GM19238 (cell line): Measurements from ENCODE around the gene C11orf58.

ENCODE experiments used
- DNase-seq: peaks from one replicate; pipeline ENCODE4 v3.0.0; 2011; ENCODE audit warnings: low spot score; ENCODE audit not compliant: insufficient read length

The C11orf58 gene

DNA sequence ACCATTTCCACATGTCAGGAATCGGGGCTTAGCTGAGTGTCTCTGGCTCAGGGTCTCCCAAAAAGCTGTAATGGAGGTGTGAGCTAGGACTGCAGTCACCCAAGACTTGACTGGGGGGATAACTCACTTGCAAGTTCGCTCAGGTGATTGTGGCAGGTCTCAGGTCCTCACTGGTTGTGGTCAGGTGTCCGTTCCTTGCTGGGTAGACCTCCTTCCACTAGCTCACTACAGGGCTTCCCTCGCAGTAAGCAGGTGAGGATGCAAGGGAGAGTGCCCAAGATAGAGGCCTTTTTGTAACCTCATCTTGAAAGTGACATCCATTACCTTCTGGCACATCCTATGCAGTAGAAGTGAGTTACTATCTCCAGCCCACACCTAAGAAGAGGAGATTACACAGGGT is 29.5 kb downstream of the C11orf58 start:
- DNase-seq: no peak

DNA sequence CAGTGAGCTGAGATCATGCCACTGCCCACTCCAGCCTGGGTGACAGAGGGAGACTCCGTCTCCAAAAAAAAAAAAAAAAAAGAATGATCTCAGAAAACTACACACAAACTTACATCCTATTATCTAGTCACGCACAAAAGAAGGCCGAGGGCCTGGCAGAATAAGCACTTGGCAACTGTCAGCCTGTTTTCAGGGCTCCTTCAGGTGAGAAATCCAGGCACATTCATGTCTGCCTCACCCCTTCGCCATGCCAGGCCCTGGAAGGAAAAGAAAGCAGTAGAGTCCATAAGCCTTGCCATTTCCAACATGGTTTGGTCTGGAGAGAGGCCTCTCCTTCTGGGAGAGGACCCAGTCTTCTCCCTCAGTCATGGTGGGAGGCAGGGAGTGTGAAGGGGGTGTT is 30.9 kb downstream of the C11orf58 start:
- no peak for DNase-seq

DNA sequence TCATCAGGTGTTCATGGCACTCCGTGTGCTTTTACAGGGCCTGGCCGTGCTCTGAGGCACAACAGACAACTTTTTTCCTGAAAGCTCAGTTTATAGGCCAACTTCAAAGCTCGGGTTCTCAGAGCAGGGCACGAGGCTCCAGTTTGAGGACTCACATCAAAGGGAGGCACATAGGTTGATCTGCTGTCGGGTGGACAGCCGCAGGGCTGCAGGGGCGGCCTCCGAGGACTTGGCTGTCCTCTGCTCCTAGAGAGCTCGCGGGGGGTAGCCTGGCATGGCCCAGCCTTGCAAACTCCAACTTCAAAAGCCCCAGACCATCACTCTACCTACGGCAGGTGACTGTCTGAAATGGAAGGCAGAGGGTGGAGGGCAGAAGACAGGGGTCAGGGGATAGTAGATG is 31.6 kb downstream of the C11orf58 start:
- no peak for DNase-seq

DNA sequence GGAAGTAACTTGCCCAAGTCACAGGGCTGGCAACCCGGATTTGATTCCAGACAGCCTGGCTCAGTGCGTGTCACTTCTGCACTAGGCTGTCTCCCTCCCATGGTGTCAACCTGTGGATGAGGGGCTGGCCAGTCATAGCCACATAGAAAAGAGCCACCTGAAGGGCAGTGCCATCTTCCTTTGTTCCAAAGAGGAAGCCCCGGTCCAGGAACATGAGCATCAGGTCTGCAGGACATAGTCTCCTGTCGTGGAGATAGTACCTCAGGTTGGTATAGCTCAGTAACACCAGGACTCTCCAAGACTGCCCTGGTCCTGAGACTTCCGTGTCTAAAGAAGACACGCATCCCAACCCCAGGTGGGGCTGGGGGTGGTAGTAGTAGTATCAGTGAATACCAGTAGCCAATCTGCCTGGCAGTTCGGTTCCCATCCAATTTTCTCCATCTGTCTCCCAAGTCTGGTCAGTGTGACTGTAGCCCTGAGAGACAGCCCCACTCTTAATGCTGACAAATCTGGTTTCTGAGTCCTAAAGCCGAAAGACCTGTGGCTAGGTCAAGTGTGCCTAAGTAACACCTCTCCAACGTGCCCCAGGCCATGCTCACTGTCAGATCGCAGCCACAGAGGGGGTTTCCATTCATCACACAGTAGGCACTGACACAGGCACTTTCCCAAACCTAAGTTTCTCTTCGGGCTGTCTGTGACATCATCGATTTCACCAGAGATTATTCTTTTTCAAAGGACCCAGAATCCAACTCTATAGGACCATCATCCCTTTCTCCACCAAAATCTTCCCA is 33.1 kb downstream of the C11orf58 start:
- DNase-seq: no peak

- no peak for DNase-seq
Observed at GRCh38 chr11:16772141-16772512, 33.7 kb downstream of the C11orf58 start.

GRCh38 chr11:16773981-16774935 is 35.8 kb downstream of the C11orf58 start:
- no peak for DNase-seq

DNA sequence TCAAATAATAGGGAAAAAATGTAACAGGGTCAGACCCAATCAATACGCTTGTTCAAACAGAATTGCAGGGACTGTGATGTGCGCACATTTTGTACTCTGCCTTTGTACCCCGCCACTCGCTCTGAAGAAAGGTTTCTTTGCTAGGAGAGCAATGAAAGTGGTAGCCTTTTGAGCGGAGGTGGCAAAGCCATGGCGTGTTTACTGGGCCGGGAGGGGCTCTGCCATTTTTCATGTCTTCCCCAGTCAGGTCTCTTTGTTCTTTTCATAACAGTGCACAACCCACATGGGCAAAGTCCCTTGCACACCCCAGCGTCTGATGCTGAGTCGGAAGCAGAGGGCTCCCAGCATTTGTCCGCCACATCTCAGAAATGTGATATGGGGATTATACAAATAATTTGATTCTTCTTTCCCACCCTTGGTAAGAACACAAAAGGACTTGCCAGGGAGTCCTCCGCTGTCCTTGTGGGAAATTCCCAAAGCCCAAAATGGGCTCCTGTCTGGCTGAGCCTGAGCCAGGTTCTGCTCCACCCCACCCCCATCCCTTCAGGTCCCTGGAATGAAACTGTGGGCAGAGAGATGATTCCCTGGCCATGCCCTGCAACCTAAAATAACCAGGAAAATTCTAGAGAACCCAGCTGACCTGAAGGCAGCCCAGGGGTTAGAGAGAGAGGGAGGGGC is 36.6 kb downstream of the C11orf58 start:
- DNase-seq: no peak

DNA sequence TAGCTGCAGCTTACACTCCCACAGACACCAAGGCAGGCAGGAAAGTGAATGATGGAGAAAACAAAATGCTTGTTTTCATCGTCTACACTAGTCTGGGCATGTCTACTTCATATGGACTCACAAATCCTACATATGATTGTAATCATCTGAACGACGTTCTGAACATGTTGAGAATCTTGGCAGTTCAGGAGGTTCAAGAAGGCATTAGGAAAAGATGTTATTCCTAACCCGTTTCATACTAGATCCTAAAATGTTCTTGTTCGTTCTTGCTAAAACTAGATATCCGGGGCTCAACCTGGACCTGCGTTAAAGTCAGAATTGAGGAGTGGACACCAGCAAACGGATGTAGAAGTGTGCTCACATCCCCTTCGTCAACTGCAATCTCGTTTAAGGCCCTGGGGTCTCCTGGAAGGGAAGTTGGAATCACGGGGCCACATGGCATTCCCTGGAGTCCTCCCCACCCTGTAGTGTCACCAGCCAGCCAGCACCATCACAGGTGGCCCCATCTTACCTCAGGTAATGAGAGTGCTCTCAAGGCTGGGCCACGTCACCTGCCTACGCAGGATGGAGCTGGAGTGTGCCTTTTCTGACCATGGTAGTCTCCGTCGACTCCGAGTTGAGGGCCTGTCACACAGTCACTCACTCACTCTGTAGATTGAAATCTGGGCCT is 37.3 kb downstream of the C11orf58 start:
- DNase-seq: no peak

- DNase-seq: no peak
Observed at GRCh38 chr11:16776711-16777612, 38.5 kb downstream of the C11orf58 start.

DNA sequence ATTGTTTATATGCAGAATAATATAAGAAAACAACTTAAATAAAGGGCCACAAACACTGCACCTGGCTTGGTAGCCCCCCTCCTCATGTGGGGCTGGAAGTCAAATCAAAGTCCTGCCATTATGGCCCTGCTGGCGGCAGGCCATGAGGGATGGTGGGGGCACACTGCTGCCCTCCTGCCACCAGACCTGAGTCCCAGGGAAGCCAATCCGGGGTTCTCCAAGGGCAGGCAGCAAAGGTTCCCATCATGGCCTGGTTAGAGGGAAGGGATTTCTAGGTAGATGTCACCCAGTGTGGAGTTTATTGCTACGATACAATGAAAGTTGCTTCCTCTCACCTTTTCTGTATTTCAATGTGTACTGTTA is 39.1 kb downstream of the C11orf58 start:
- DNase-seq: no peak

DNA sequence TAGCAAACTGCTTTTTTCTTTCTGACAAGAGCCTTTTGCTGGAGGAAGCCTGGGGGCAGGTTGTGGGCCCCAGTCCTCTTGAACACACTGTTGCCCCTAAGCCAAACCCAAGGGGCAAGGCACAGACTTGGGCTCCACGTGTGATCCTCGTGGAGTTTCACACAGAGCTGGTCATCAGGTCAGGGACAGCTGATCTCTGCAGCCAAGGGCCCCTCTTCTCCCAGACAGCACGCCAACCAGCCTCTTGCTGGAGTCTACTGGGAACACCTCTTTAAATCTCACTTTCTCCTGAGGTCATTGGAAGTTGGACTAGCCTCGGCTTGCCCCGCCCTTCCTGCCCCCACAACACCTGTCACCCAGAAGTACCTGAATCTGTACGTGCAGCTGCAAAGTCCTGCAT is 39.8 kb downstream of the C11orf58 start:
- no peak for DNase-seq

DNA sequence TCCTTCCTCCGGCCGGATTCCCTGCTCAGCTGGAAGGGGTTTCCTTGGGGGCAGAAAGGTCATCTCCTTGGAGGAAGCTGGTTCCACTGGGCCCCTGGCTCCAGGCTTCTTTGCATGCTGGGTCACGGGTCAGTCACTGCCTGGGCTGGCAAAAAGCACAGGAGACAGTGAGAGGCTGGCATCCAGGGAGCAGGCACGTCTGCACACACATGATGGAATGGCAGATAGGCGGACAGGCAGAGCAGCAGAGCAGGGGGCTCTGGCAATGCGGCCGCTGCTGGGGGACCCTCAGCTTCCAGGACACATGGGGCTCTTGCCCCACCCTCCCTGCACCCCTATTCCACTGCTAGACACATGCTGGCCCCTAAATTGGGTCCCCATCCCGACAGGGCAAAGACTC is 40.4 kb downstream of the C11orf58 start:
- DNase-seq: no peak

- no peak for DNase-seq
Observed at GRCh38 chr11:16779436-16779835, 41.0 kb downstream of the C11orf58 start.

- no peak for DNase-seq
Observed at GRCh38 chr11:16780146-16780545, 41.7 kb downstream of the C11orf58 start.

- DNase-seq: no peak
Observed at GRCh38 chr11:16780698-16781550, 42.5 kb downstream of the C11orf58 start.

DNA sequence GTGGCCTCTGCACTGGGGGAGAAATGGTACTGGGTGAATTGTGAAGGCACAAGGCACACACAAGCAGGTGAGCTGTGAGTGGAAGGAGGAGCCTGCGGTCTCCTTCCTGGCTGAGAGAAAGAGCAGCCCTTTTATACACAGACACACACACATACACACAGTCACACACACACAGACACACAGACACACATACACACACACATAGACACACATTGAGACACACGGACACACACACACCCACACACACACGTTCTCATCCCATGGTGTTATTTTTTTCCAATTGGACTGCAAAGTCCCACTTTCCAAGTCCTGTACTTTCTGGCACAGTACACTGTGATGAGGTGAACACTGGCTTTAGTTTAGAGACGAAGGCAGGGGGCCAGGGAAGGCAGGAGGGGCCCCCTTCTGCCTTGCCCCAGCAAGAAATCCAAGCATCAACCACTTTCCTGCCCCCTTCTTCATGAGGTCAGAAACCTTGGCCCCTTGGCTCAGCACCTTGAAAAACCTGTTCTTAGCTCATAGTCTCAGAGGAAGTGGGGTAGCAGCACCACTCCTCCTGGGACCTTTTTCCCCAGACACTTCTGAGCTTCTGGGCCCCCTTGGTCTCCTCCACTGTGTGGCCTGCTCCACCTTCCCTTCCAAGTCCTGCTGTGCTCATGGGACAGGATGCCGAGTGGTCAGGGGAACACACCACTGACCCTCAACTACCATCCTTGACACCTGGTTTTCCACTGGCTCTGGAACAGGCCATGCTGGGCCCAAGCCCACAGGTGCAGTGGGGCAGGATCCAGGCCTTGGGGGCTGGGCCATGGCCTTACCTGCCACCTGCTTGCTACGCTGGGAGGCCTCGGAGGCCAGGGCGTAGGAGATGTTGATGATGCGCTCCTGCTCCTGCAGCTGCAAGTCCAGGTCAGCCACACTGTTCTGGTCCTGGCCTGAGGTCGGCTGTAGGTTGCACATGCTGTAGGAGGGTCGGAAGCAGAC is 43.8 kb downstream of the C11orf58 start:
- DNase-seq: no peak

DNA sequence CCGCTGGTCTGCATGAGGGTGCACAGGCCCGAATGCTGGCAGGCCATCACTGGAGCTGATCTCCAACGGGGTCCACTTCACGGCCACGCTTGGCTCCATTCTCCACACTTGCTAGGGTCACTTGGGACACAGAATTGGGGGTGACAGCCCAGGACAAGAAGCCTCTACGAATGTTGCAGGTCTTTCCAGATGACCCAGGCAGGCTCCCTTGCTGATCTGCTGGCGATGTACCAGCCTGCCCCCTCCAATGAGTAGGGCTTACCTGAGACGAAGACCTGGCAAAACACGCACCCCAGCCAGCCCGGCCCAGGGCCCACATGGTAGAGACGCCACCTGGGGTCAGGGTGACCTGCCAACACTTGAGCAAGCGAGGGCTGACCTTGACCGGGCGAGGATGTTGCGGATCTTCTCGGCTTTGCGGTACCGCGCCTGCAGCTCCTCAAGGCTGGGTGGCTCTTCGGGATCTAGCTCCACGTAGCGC is 44.9 kb downstream of the C11orf58 start:
- DNase-seq: no peak

DNA sequence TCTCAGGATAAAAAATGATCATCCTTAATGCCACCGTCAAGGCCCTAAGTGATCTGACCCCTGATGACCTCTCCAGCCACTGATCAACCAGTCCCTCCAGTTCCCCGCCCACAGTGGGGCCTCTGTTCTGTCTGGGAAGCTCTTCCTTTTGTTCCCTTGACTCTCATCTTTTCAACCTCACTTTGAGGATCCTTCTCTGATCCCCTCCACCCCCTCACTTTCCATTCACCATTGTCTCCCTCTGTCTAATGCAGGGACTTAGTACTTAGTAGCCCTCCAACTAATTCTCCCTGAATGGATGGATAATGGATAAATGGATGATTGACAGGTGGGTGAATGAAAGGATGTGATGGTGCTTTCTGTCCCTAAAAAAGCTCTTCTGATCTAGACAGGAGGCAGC is 45.6 kb downstream of the C11orf58 start:
- DNase-seq: no peak
